Measurements from ENCODE around the gene CR1L. TPM values are rescaled to one million over a fixed set of nuclear protein-coding genes. Genes with fewer than 3 reads are reported as not detected.

The CR1L gene
- total and polyA plus RNA-seq, 2 of the 8 experiments (the other 6 are each of a cell fraction or from before 2014, with no cell fraction given) = 0.39 TPM; not detected in 1

DNA sequence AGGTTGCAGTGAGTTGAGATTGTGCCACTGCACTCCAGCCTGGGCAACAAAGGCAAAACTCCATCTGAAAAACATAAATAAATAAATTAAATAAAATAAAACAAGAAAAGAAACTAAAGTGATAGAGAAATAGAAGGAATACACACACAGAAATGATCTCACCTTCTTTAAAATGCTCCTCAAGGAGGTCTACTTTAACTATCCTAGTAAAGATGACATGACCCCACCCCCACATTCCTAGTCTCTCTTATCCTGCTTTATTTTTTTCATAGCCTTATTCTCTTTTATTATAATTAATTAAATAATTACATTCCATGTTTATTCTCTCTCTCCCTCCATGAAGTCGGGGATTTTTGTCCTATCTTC, 18.0 kb upstream of the CR1L start:
- Histone ChIP-seq H2AFZ (ENCODE audit: low read length) (no peak overlapping the region), H3K4me1 (replicated peaks in 1 of 4; ENCODE audit: control insufficient read depth in 3 of 4, insufficient read depth in 4 of 4, low read length in 3 of 4) (peaks cover 0 to 4% (median 0%) of the 10 kb centered on the region in 4 experiments; a peak in 4 of 7 replicates), H2BK20ac (ENCODE audit: low read length) (no peak overlapping the region), H2AK5ac (ENCODE audit: low read depth, low read length) (no peak overlapping the region), H3K4me2 (ENCODE audit: insufficient read depth in 1 of 2, low read depth in 2 of 2, low read length in 2 of 2) (no peak overlapping the region), H4K8ac (ENCODE audit: extremely low read depth, insufficient read depth, low read length) (no peak overlapping the region), H3K23me2 (ENCODE audit: low read depth, low read length) (no peaks in the 10 kb centered on the region; the same call in 1 of the 2 replicates), H3K27me3 (replicated peaks in 1 of 4; ENCODE audit: control insufficient read depth in 3 of 4, extremely low read depth in 1 of 4, insufficient read depth in 3 of 4, low read length in 3 of 4) (no peaks in the 10 kb centered on the region), H2BK5ac (ENCODE audit: low read depth, low read length) (no peak overlapping the region), H3K9me3 (ENCODE audit: insufficient read depth in 2 of 2, low read depth in 1 of 2, low read length in 1 of 2) (no peaks in the 10 kb centered on the region; a peak in 2 of 4 replicates), H3K79me1 (ENCODE audit: low read depth, low read length) (no peaks in the 10 kb centered on the region), H2BK120ac (replicated peaks; ENCODE audit: low read depth, low read length) (no peak overlapping the region), H3K4me3 (ENCODE audit: extremely low read depth in 1 of 4, insufficient read depth in 2 of 4, low read depth in 3 of 4, low read length in 4 of 4) (no peak overlapping the region), H4K5ac (ENCODE audit: insufficient read length, low read depth, low read length) (no peak overlapping the region), H3K9ac (replicated peaks in 1 of 4; ENCODE audit: extremely low read depth in 1 of 4, low read depth in 3 of 4, low read length in 3 of 4) (no peak overlapping the region), H2BK12ac (ENCODE audit: low read depth, low read length) (no peak overlapping the region), H3K4ac (replicated peaks; ENCODE audit: insufficient read length, low read depth, low read length) (no peak overlapping the region), H3K14ac (ENCODE audit: insufficient read length) (no peak overlapping the region), H3K18ac (ENCODE audit: extremely low read depth, low read length) (no peak overlapping the region), H3K36me3 (ENCODE audit: control insufficient read depth in 2 of 4, insufficient read depth in 4 of 4, low read length in 3 of 4) (peaks cover 0 to 5% (median 0%) of the 10 kb centered on the region in 4 experiments; a peak in 2 of 8 replicates), H3K23ac (ENCODE audit: insufficient read length) (no peak overlapping the region), H3K27ac (ENCODE audit: low read depth, low read length) (no peak overlapping the region), H4K91ac (replicated peaks; ENCODE audit: insufficient read length, low read length) (no peak overlapping the region), H3K56ac (replicated peaks; ENCODE audit: insufficient read length, low read depth, low read length) (no peak overlapping the region), H2BK15ac (ENCODE audit: low read length) (no peak overlapping the region), H3K79me2 (ENCODE audit: control insufficient read depth in 1 of 2, insufficient read depth in 2 of 2, low read length in 2 of 2) (no peaks in the 10 kb centered on the region), H4K20me1 (replicated peaks in 1 of 2; ENCODE audit: control insufficient read depth in 1 of 2, insufficient read depth in 2 of 2, low read length in 2 of 2) (no peaks in the 10 kb centered on the region)
- TF ChIP-seq GABPA (IDR thresholded peaks at IDR 0.05; ENCODE audit: borderline replicate concordance, insufficient read depth, low read length) (no peak), RNF2 (IDR thresholded peaks at IDR 0.05; ENCODE audit: borderline replicate concordance, low read depth, low read length, missing control alignments, poor library complexity, severe bottlenecking) (no peak), ZNF274 (IDR thresholded peaks at IDR 0.05; ENCODE audit: borderline replicate concordance, extremely low read depth, low read length) (no peak), MAFK (IDR thresholded peaks at IDR 0.05; ENCODE audit: low read depth, low read length) (no peak), NRF1 (IDR thresholded peaks at IDR 0.05; ENCODE audit: low read depth, low read length) (no peak), NANOG (IDR thresholded peaks at IDR 0.05; ENCODE audit: insufficient read depth, low read depth, low read length, poor library complexity, severe bottlenecking) (no peak), HDAC6 (IDR thresholded peaks at IDR 0.05; ENCODE audit: low read depth, low read length) (no peak), EGR1 (IDR thresholded peaks at IDR 0.05; ENCODE audit: borderline replicate concordance, low read depth, low read length) (no peak), SP4 (IDR thresholded peaks at IDR 0.05; ENCODE audit: low read length) (no peak), RFX5 (IDR thresholded peaks at IDR 0.05; ENCODE audit: borderline replicate concordance, low read depth, low read length) (no peak), CHD2 (IDR thresholded peaks at IDR 0.05; ENCODE audit: low read length) (no peak)
- TF ChIP-seq, protein P1, sequence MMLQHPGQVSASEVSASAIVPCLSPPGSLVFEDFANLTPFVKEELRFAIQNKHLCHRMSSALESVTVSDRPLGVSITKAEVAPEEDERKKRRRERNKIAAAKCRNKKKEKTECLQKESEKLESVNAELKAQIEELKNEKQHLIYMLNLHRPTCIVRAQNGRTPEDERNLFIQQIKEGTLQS (IDR thresholded peaks at IDR 0.05; ENCODE audit: insufficient read depth, low read depth, low read length) = no peak
- ChIA-PET POLR2A (ENCODE audit: partially characterized antibody) (no interaction called here), CTCF (ENCODE audit: partially characterized antibody) (interaction anchor here (1.7 kb wide), 1 partner anchor 9 kb away, joined by 5 read pairs; no protein-coding TSS in a partner anchor)
- no peak for FAIRE-seq
- WGBS, 2 experiments (ENCODE audit: extremely low coverage in 1 of 2, insufficient coverage in 1 of 2, insufficient read length in 1 of 2, insufficient replicate concordance in 2 of 2, low coverage in 1 of 2, low lambda C conversion rate in 2 of 2, missing lambda C conversion rate in 1 of 2) = 100% methylated on average over 1 of the region's 1 CpG; no CpG with 5 or more reads in 1 of the 2 experiments
- DNase-seq (ENCODE audit: low read depth in 1 of 2, low spot score in 2 of 2) = no peak
